Keratinocyte (primary cell): Measurements from ENCODE around the gene GPRC5A.

Experiments used
- EZH2 ChIP-seq: IDR thresholded peaks from one replicate; pipeline ENCODE4 v1.6.1; 2012; ENCODE audit warnings: inconsistent platforms, mild to moderate bottlenecking, low read length, moderate library complexity
- TF ChIP-seq, protein P1 (sequence below), 3 experiments: IDR thresholded peaks in 1 of 3; conservative IDR thresholded peaks in 1 of 3; optimal IDR thresholded peaks in 1 of 3; 2 replicates in 2 of 3; 3 replicates in 1 of 3; pipeline versions ENCODE3 to v1.5.1; 2011; ENCODE audit warnings: low read length in 3 of 3, mild to moderate bottlenecking in 3 of 3, moderate library complexity in 2 of 3, control low read depth in 1 of 3, inconsistent platforms in 1 of 3; ENCODE audit not compliant: insufficient read depth in 2 of 3; ENCODE audit errors: extremely low read depth in 1 of 3

DNA sequence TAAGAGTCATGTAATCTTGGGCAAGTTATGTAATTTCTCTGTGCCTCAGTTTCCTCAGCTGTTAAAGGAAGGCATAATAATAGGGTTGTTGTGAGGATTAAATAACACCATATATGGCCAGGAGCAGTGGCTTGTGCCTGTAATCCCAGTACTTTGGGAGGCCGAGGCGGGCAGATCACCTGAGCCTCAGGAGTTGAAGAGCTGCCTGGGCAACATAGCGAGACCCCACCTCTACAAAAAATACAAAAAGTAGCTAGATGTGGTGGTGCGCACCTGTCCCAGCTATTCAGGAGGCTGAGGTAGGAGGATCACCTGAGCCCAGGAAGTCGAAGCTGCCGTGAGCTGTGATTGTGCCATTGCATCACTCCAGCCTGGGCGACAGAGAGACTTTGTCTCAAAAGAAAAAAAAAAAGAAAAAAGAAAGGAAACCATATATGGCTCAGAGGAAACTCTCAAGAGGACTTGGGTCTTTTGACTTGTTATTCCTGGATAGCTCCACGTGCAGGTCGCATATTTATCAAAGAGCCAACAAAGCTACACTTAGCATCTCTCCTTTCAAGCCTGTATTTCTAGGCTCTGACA, 6.9 kb downstream of the GPRC5A start:
- TF ChIP-seq, protein P1, sequence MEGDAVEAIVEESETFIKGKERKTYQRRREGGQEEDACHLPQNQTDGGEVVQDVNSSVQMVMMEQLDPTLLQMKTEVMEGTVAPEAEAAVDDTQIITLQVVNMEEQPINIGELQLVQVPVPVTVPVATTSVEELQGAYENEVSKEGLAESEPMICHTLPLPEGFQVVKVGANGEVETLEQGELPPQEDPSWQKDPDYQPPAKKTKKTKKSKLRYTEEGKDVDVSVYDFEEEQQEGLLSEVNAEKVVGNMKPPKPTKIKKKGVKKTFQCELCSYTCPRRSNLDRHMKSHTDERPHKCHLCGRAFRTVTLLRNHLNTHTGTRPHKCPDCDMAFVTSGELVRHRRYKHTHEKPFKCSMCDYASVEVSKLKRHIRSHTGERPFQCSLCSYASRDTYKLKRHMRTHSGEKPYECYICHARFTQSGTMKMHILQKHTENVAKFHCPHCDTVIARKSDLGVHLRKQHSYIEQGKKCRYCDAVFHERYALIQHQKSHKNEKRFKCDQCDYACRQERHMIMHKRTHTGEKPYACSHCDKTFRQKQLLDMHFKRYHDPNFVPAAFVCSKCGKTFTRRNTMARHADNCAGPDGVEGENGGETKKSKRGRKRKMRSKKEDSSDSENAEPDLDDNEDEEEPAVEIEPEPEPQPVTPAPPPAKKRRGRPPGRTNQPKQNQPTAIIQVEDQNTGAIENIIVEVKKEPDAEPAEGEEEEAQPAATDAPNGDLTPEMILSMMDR (optimal IDR thresholded peaks at IDR 0.05 in 1 of 3, IDR thresholded peaks at IDR 0.05 in 1 of 3, conservative IDR thresholded peaks at IDR 0.05 in 1 of 3; ENCODE audit: extremely low read depth in 1 of 3, insufficient read depth in 2 of 3, low read length in 3 of 3), result no peak
- no peak for TF ChIP-seq EZH2
